HCT116 (cell line): ENCODE measurements around the gene FOXN3. TPM values are rescaled to one million over a fixed set of nuclear protein-coding genes. Genes with fewer than 3 reads are reported as not detected.

Source experiments
- ATAC-seq: fragments of 200-7000 bp; cut with Tn5 transposase; 2 replicates; pipeline ENCODE4 v1.9.1; 2020; ENCODE audit warnings: mild to moderate bottlenecking, moderate library complexity
- BruUV-seq: library from RNA; stranded (reverse); fragments of 400-500 nt; replicated peaks from 2 replicates; lab custom pipeline; 2021; lab: Mats Ljungman, UMichigan
- CTCF ChIA-PET: fragments of 300-600 bp; sonication (Branson Sonifier 250); formaldehyde crosslinking; loops from one replicate; lab custom pipeline; 2021; ENCODE audit warnings: antibody characterized with exemption; lab: Charles Lee
- POLR2A ChIA-PET: fragments of 300-600, 350-600 bp; sonication (Branson Sonifier 250); formaldehyde crosslinking; loops from one replicate; lab custom pipeline; 2021; ENCODE audit warnings: antibody characterized with exemption; lab: Charles Lee
- RAD21 ChIA-PET, 2 experiments: fragments of 300-600 bp; sonication (Branson Sonifier 250); formaldehyde crosslinking; loops; one replicate each; lab custom pipeline; 2023; ENCODE audit warnings: low total read pairs in 2 of 2; ENCODE audit not compliant: uncharacterized antibody in 2 of 2, unreplicated experiment in 2 of 2, low non-redundant PET in 1 of 2; lab: Charles Lee
- DNase-seq: peaks from one replicate; pipeline ENCODE4 v3.0.0-alpha.2; 2010; ENCODE audit warnings: low read depth, low spot score
- H2AFZ ChIP-seq: fragments of 200-600 bp; shearing (Covaris generic), sonication (generic); 2 replicates; pipeline ENCODE4 v1.6.1; 2017; ENCODE audit warnings: low read depth, mixed run types, mixed read lengths, antibody characterized with exemption, low read length; ENCODE audit not compliant: poor library complexity, severe bottlenecking
- H3K27ac ChIP-seq: 2 replicates; pipeline ENCODE4 v1.5.1; 2012; ENCODE audit warnings: low read depth, low read length
- H3K27me3 ChIP-seq: fragments of 200-600 bp; sonication (generic); 2 replicates; pipeline ENCODE4 v1.6.1; 2016; ENCODE audit warnings: mixed run types, low read length, mixed read lengths; ENCODE audit not compliant: insufficient read depth
- H3K36me3 ChIP-seq, 2 experiments: fragments of 200-500 bp in 1 of 2; fragments of 200-600 bp in 1 of 2; sonication (Bioruptor generic) in 1 of 2; sonication (generic) in 1 of 2; 2 replicates each; pipeline versions ENCODE4 v1.5.1 to v1.6.1; 2014 to 2016; ENCODE audit warnings: low read length in 2 of 2, inconsistent platforms in 1 of 2, mixed read lengths in 1 of 2, mixed run types in 1 of 2; ENCODE audit not compliant: insufficient read depth in 2 of 2, control insufficient read depth in 1 of 2
- H3K4me1 ChIP-seq, 2 experiments: fragments of 200-600 bp in 1 of 2; sonication (generic) in 1 of 2; 2 replicates each; pipeline versions ENCODE4 v1.5.1 to v1.6.1; 2012 to 2017; ENCODE audit warnings: low read length in 2 of 2, inconsistent platforms in 1 of 2, mild to moderate bottlenecking in 1 of 2, mixed read lengths in 1 of 2, mixed run types in 1 of 2, moderate library complexity in 1 of 2; ENCODE audit not compliant: insufficient read depth in 2 of 2, control insufficient read depth in 1 of 2
- H3K4me2 ChIP-seq: fragments of 200-600 bp; sonication (generic); 2 replicates; pipeline ENCODE4 v1.6.1; 2017; ENCODE audit warnings: mixed run types, low read length, mixed read lengths
- H3K4me3 ChIP-seq, 2 experiments: fragments of 200-600 bp in 1 of 2; sonication (generic) in 1 of 2; replicated peaks in 1 of 2; 2 replicates each; pipeline ENCODE4 v1.5.1; 2011 to 2016; ENCODE audit warnings: low read length in 2 of 2, control low read depth in 1 of 2, low read depth in 1 of 2, mild to moderate bottlenecking in 1 of 2, mixed read lengths in 1 of 2, mixed run types in 1 of 2
- H3K79me2 ChIP-seq: fragments of 200-600 bp; sonication (generic); 2 replicates; pipeline ENCODE4 v1.6.1; 2017; ENCODE audit warnings: mild to moderate bottlenecking, mixed run types, low read length, moderate library complexity, mixed read lengths; ENCODE audit not compliant: insufficient read depth
- H3K9ac ChIP-seq: fragments of 200-600 bp; sonication (generic); 2 replicates; pipeline ENCODE4 v1.6.1; 2016; ENCODE audit warnings: low read length, mixed read lengths
- H3K9me2 ChIP-seq: fragments of 200-600 bp; sonication (generic), shearing (Covaris generic); 2 replicates; pipeline ENCODE4 v1.6.1; 2017; ENCODE audit warnings: mixed run types, mild to moderate bottlenecking, moderate library complexity; ENCODE audit not compliant: insufficient read depth
- H3K9me3 ChIP-seq, 2 experiments: fragments of 200-500 bp in 1 of 2; fragments of 200-600 bp in 1 of 2; sonication (Bioruptor generic) in 1 of 2; sonication (generic) in 1 of 2; 2 replicates each; pipeline ENCODE4 v1.6.1; 2014 to 2017; ENCODE audit warnings: low read length in 2 of 2, mixed read lengths in 2 of 2, inconsistent platforms in 1 of 2, low read depth in 1 of 2, mild to moderate bottlenecking in 1 of 2, mixed run types in 1 of 2, moderate library complexity in 1 of 2; ENCODE audit not compliant: control insufficient read depth in 1 of 2, insufficient read depth in 1 of 2
- H4K20me1 ChIP-seq: fragments of 200-600 bp; sonication (generic), shearing (Covaris generic); 2 replicates; pipeline ENCODE4 v1.6.1; 2017; ENCODE audit warnings: mixed run types, mild to moderate bottlenecking, moderate library complexity; ENCODE audit not compliant: insufficient read depth
- ATF3 ChIP-seq: IDR thresholded peaks from 2 replicates; pipeline ENCODE4 v1.6.1; 2012
- CBX3 ChIP-seq: IDR thresholded peaks from 2 replicates; pipeline ENCODE4 v1.6.1; 2012; ENCODE audit warnings: low read depth
- CTCF ChIP-seq, 3 experiments: fragments of 200-600 bp in 1 of 3; sonication (generic) in 1 of 3; IDR thresholded peaks in 2 of 3; conservative IDR thresholded peaks in 1 of 3; 2 replicates each; pipeline ENCODE4 v1.5.1; 2012 to 2017; ENCODE audit warnings: low read depth in 2 of 3, low read length in 2 of 3, antibody characterized with exemption in 1 of 3, borderline replicate concordance in 1 of 3, control low read depth in 1 of 3, mild to moderate bottlenecking in 1 of 3, mixed read lengths in 1 of 3, mixed run types in 1 of 3, moderate library complexity in 1 of 3; ENCODE audit not compliant: insufficient read depth in 1 of 3
- ELF1 ChIP-seq: IDR thresholded peaks from 2 replicates; pipeline ENCODE4 v1.6.1; 2012; ENCODE audit warnings: low read depth, borderline replicate concordance
- EZH2 ChIP-seq: fragments of 200-600 bp; sonication (generic); IDR thresholded peaks from 2 replicates; pipeline ENCODE4 v1.6.1; 2017; ENCODE audit warnings: antibody characterized with exemption, mixed run types
- EZH2phosphoT487 ChIP-seq: fragments of 200-600 bp; IDR thresholded peaks from 2 replicates; pipeline ENCODE4 v1.6.1; 2018; ENCODE audit warnings: antibody characterized with exemption, borderline replicate concordance
- FOSL1 ChIP-seq: IDR thresholded peaks from 2 replicates; pipeline ENCODE4 v1.6.1; 2012; ENCODE audit warnings: low read depth
- POLR2A ChIP-seq: IDR thresholded peaks from 2 replicates; pipeline ENCODE4 v1.7.0; 2011; ENCODE audit warnings: borderline replicate concordance; ENCODE audit not compliant: insufficient read depth, insufficient read length; ENCODE audit errors: extremely low read depth
- POLR2AphosphoS5 ChIP-seq: IDR thresholded peaks from 2 replicates; pipeline ENCODE4 v1.6.1; 2011; ENCODE audit warnings: mild to moderate bottlenecking, low read depth, low read length, moderate library complexity
- RAD21 ChIP-seq: IDR thresholded peaks from 2 replicates; pipeline ENCODE4 v1.6.1; 2012; ENCODE audit warnings: low read depth, mild to moderate bottlenecking
- TCF7L2 ChIP-seq: IDR thresholded peaks from 2 replicates; pipeline ENCODE4 v1.7.0; 2011; ENCODE audit warnings: borderline replicate concordance, inconsistent platforms; ENCODE audit not compliant: insufficient read depth, insufficient read length; ENCODE audit errors: extremely low read depth
- ZBTB33 ChIP-seq: IDR thresholded peaks from 2 replicates; pipeline ENCODE4 v1.6.1; 2011; ENCODE audit warnings: mild to moderate bottlenecking, low read length, moderate library complexity; ENCODE audit not compliant: insufficient replicate concordance; ENCODE audit errors: extremely low read depth
- ZFX ChIP-seq: fragments of 450-650 bp; IDR thresholded peaks from 2 replicates; pipeline ENCODE4 v1.6.1; 2017
- ZNF274 ChIP-seq: fragments of 200-500 bp; sonication (Bioruptor generic); IDR thresholded peaks from 2 replicates; pipeline ENCODE4 v1.6.1; 2014; ENCODE audit warnings: mild to moderate bottlenecking, low read depth, low read length, inconsistent platforms
- intact Hi-C: fragments of 100-400 bp; cut with micrococcal nuclease; formaldehyde crosslinking; loops from 2 replicates; pipeline ENCODE4 v1.10.0; 2022
- total RNA-seq: library from RNA; stranded (reverse); gene quantifications from one replicate; pipeline ENCODE4 v1.2.1, GENCODE V29; 2021; ENCODE audit not compliant: unreplicated experiment

FOXN3 gene
- total RNA-seq, 1 experiment from 2014 or later, result 20.0 TPM

- Histone ChIP-seq H3K27ac (no peak overlapping the region), H3K4me2 (no peak overlapping the region), H3K4me3 (no peak overlapping the region), H3K36me3 (no peaks in the 10 kb centered on the region), H3K27me3 (no peaks in the 10 kb centered on the region), H3K79me2 (no peaks in the 10 kb centered on the region), H3K9me2 (no peaks in the 10 kb centered on the region), H4K20me1 (no peaks in the 10 kb centered on the region), H2AFZ (no peak overlapping the region), H3K9ac (no peak overlapping the region), H3K9me3 (no peaks in the 10 kb centered on the region), H3K4me1 (peaks cover 15 to 26% of the 10 kb centered on the region in 2 experiments; a peak in 3 of 4 replicates)
- RAD21 ChIA-PET, result no interaction called here
- TF ChIP-seq FOSL1 (no peak), EZH2phosphoT487 (no peak), POLR2A (no peak), ZNF274 (no peak), POLR2AphosphoS5 (no peak)
- DNase-seq, result no peak
- intact Hi-C loops, result no loop called here
- POLR2A ChIA-PET, result no interaction called here
- no peak for ATAC-seq
- BruUV-seq, result no TSS peak
- CTCF ChIA-PET, result no interaction called here
These were observed 234.7 kb downstream of the FOXN3 start for GRCh38 chr14:89182326-89182725.

- DNase-seq, result no peak
- RAD21 ChIA-PET, result no interaction called here
- ATAC-seq, result no peak
- POLR2A ChIA-PET, result no interaction called here
- Histone ChIP-seq H3K9ac (no peak overlapping the region), H3K4me1 (peaks cover 3 to 8% of the 10 kb centered on the region in 2 experiments; a peak in 3 of 4 replicates), H3K79me2 (no peaks in the 10 kb centered on the region), H3K36me3 (no peaks in the 10 kb centered on the region), H3K9me3 (no peaks in the 10 kb centered on the region), H2AFZ (no peak overlapping the region), H3K27me3 (no peaks in the 10 kb centered on the region), H3K4me3 (no peak overlapping the region), H3K27ac (no peak overlapping the region), H4K20me1 (no peaks in the 10 kb centered on the region), H3K4me2 (no peak overlapping the region), H3K9me2 (no peaks in the 10 kb centered on the region)
- intact Hi-C loops, result no loop called here
- CTCF ChIA-PET, result no interaction called here
- no TSS peak for BruUV-seq
- TF ChIP-seq ELF1, result no peak
- no peak for TF ChIP-seq ATF3
- no peak for TF ChIP-seq EZH2
- TF ChIP-seq ZFX, result no peak
- TF ChIP-seq RAD21, result no peak
- TF ChIP-seq FOSL1, result no peak
- TF ChIP-seq ZBTB33, result no peak
- no peak for TF ChIP-seq CTCF (IDR thresholded peaks at IDR 0.05 in 2 of 3, conservative IDR thresholded peaks at IDR 0.05 in 1 of 3; ENCODE audit: borderline replicate concordance in 1 of 3, insufficient read depth in 1 of 3, low read depth in 2 of 3, low read length in 2 of 3)
- TF ChIP-seq EZH2phosphoT487, result no peak
- no peak for TF ChIP-seq TCF7L2
- no peak for TF ChIP-seq CBX3
These were observed 236.5 kb downstream of the FOXN3 start for GRCh38 chr14:89180546-89180945.
